MM.1S (cell line): ENCODE results near the gene PRKCSH.

Experiments
- DNase-seq: peaks from one replicate; pipeline ENCODE4 v3.0.0-alpha.2; 2015
- H2AFZ ChIP-seq: fragments of 300-600 bp; sonication (generic); 2 replicates; pipeline ENCODE4 v1.6.0; 2016; ENCODE audit warnings: antibody characterized with exemption, low read length
- H3F3A ChIP-seq: fragments of 300-600 bp; sonication (generic); 2 replicates; pipeline ENCODE4 v1.6.1; 2016; ENCODE audit warnings: mild to moderate bottlenecking, antibody characterized with exemption, low read length, moderate library complexity, mixed read lengths; ENCODE audit not compliant: insufficient read depth
- H3K27ac ChIP-seq: fragments of 300-600 bp; sonication (generic); 2 replicates; pipeline ENCODE4 v1.5.1; 2016; ENCODE audit warnings: mild to moderate bottlenecking, low read length
- H3K27me3 ChIP-seq: fragments of 300-600 bp; sonication (generic); replicated peaks from 2 replicates; pipeline ENCODE4 v1.6.0; 2016; ENCODE audit warnings: low read length; ENCODE audit not compliant: insufficient read depth
- H3K36me3 ChIP-seq: fragments of 300-600 bp; sonication (generic); replicated peaks from 2 replicates; pipeline ENCODE4 v1.6.1; 2016; ENCODE audit warnings: mild to moderate bottlenecking, low read length, mixed read lengths; ENCODE audit not compliant: insufficient read depth
- H3K4me1 ChIP-seq: fragments of 300-600 bp; sonication (generic); 2 replicates; pipeline ENCODE4 v1.6.1; 2016; ENCODE audit warnings: low read length, mixed read lengths
- H3K4me2 ChIP-seq: fragments of 300-600 bp; sonication (generic); 2 replicates; pipeline ENCODE4 v1.6.0; 2016; ENCODE audit warnings: low read depth, low read length
- H3K4me3 ChIP-seq: fragments of 300-600 bp; sonication (generic); 2 replicates; pipeline ENCODE4 v1.5.1; 2016; ENCODE audit warnings: low read length, mixed read lengths
- H3K79me2 ChIP-seq: fragments of 300-600 bp; sonication (generic); 2 replicates; pipeline ENCODE4 v1.6.1; 2016; ENCODE audit warnings: mixed run types, low read length, mixed read lengths
- H3K9ac ChIP-seq: fragments of 300-600 bp; sonication (generic); 2 replicates; pipeline ENCODE4 v1.6.1; 2016; ENCODE audit warnings: low read length, mixed read lengths
- H3K9me2 ChIP-seq: fragments of 300-600 bp; sonication (generic); replicated peaks from 2 replicates; pipeline ENCODE4 v1.6.1; 2016; ENCODE audit warnings: mild to moderate bottlenecking, low read length, mixed read lengths; ENCODE audit not compliant: insufficient read depth
- H3K9me3 ChIP-seq: fragments of 300-600 bp; sonication (generic); replicated peaks from 2 replicates; pipeline ENCODE4 v1.6.1; 2016; ENCODE audit warnings: mild to moderate bottlenecking, low read length, mixed read lengths; ENCODE audit not compliant: insufficient read depth
- H4K20me1 ChIP-seq: fragments of 300-600 bp; sonication (generic); 2 replicates; pipeline ENCODE4 v1.6.1; 2016; ENCODE audit warnings: mild to moderate bottlenecking, low read length, moderate library complexity, mixed read lengths; ENCODE audit not compliant: insufficient read depth
- EZH2 ChIP-seq: fragments of 300-600 bp; sonication (generic); optimal IDR thresholded peaks from 2 replicates; pipeline ENCODE3; 2017; ENCODE audit warnings: low read depth, mild to moderate bottlenecking, antibody characterized with exemption, low read length, mixed read lengths
- EZH2phosphoT487 ChIP-seq: fragments of 300-600 bp; sonication (generic); IDR thresholded peaks from 2 replicates; pipeline ENCODE4 v1.6.1; 2018; ENCODE audit warnings: antibody characterized with exemption, low read length
- TF ChIP-seq, protein P1 (sequence below): fragments of 300-600 bp; sonication (generic); IDR thresholded peaks from 2 replicates; pipeline ENCODE4 v1.5.1; 2016; ENCODE audit warnings: antibody characterized with exemption, low read length, mixed read lengths

The PRKCSH gene

DNA sequence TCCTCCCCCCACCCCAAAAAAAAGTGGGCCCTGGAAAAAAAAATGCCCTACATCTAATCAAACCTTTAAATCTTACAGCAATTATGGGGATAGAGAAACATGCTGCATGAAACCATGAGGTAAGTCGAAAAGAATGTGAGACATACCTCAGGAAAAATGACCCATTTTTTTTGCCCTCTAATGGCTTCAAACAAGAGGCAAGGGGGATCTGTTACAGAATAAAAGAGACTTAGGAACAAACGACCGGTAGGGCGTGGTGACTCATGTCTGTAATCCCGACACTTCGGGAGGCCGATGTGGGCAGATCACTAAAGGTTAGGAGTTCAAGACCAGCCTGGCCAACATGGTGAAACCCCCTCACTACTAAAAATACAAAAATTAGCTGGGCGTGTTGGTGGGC lies 24.8 kb upstream of the PRKCSH start:
- Histone ChIP-seq H4K20me1 (no peaks in the 10 kb centered on the region), H3K27ac (no peak overlapping the region), H3K4me1 (no peaks in the 10 kb centered on the region), H3K9ac (no peak overlapping the region), H3K27me3 (peaks cover 71% of the 10 kb centered on the region), H3K4me3 (no peak overlapping the region), H3K9me3 (no peaks in the 10 kb centered on the region), H3K4me2 (no peak overlapping the region), H2AFZ (no peak overlapping the region), H3K9me2 (no peaks in the 10 kb centered on the region), H3K79me2 (no peaks in the 10 kb centered on the region), H3K36me3 (no peaks in the 10 kb centered on the region), H3F3A (no peaks in the 10 kb centered on the region)
- no peak for DNase-seq
- no peak for TF ChIP-seq EZH2phosphoT487
- TF ChIP-seq EZH2, result no peak
- TF ChIP-seq, protein P1, sequence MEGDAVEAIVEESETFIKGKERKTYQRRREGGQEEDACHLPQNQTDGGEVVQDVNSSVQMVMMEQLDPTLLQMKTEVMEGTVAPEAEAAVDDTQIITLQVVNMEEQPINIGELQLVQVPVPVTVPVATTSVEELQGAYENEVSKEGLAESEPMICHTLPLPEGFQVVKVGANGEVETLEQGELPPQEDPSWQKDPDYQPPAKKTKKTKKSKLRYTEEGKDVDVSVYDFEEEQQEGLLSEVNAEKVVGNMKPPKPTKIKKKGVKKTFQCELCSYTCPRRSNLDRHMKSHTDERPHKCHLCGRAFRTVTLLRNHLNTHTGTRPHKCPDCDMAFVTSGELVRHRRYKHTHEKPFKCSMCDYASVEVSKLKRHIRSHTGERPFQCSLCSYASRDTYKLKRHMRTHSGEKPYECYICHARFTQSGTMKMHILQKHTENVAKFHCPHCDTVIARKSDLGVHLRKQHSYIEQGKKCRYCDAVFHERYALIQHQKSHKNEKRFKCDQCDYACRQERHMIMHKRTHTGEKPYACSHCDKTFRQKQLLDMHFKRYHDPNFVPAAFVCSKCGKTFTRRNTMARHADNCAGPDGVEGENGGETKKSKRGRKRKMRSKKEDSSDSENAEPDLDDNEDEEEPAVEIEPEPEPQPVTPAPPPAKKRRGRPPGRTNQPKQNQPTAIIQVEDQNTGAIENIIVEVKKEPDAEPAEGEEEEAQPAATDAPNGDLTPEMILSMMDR, result no peak

DNA sequence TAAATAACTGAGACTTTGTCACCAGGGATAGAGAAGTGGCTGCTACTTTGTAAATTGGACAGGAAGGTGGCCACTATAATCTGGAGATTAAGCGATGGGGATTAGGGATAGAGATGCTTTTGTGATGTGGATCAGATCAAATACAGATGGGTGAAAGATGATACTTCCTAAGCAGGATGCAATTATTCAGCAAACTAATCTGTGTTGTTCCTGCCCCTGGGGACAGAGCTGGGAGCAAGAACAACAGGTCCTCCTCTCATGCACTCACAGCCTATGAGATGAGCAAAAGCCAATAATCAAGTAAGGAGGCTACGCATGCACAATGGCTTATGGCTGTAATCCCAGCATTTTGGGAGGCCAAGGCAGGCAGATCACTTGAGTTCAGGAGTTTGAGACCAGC lies 20.9 kb upstream of the PRKCSH start:
- Histone ChIP-seq H3K27ac (no peak overlapping the region), H3K9me2 (no peaks in the 10 kb centered on the region), H4K20me1 (no peaks in the 10 kb centered on the region), H2AFZ (no peak overlapping the region), H3F3A (no peaks in the 10 kb centered on the region), H3K9me3 (no peaks in the 10 kb centered on the region), H3K27me3 (peaks cover 71% of the 10 kb centered on the region), H3K9ac (no peak overlapping the region), H3K4me3 (no peak overlapping the region), H3K4me2 (no peak overlapping the region), H3K4me1 (no peaks in the 10 kb centered on the region), H3K79me2 (no peaks in the 10 kb centered on the region), H3K36me3 (no peaks in the 10 kb centered on the region)
- DNase-seq, result no peak
- TF ChIP-seq EZH2 (no peak), EZH2phosphoT487 (no peak)
- TF ChIP-seq, protein P1, result no peak

DNA sequence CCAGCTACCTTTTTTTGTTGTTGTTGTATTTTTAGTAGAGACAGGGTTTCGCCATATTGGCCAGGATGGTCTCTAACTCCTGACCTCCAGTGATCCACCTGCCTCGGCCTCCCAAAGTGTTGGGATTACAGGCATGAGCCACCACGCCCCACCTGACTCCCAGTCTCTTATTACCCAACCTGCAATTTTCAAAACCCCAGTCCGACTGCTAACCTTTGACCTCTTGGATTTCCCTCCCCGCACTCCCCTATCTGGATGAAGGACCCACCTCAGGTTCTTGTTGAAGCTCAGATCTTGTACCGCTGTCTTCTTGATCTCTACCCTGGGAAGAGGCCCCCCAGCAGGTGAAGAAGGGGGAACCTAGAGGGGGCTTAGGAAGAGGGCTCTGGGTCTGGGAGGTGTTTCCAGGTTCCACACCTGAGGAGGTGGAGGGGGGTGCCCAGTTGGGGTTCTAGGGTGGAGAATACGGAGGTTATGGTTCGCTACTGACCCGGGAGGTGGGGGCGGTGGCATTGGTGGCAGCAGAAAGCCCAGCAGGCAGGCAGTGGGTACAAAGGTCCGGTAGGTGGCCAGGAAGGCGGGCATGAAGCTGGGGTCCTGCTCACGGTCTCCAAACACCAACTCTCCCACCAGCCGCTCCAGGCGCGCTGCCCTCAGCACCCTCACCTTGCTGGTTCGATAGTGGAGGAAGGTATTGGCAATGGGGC lies 18.9 kb upstream of the PRKCSH start:
- Histone ChIP-seq H3K4me3 (no peak overlapping the region), H2AFZ (no peak overlapping the region), H3K36me3 (no peaks in the 10 kb centered on the region), H3K9me2 (no peaks in the 10 kb centered on the region), H3K4me1 (no peaks in the 10 kb centered on the region), H3K9me3 (no peaks in the 10 kb centered on the region), H3F3A (no peaks in the 10 kb centered on the region), H4K20me1 (no peaks in the 10 kb centered on the region), H3K4me2 (no peak overlapping the region), H3K27ac (no peak overlapping the region), H3K27me3 (peaks cover 74% of the 10 kb centered on the region), H3K9ac (no peak overlapping the region), H3K79me2 (no peaks in the 10 kb centered on the region)
- TF ChIP-seq, protein P1, result no peak
- TF ChIP-seq EZH2 (no peak), EZH2phosphoT487 (no peak)
- DNase-seq, result no peak
